ENCODE data around the gene TBCC. TPM values are rescaled to one million over a fixed set of nuclear protein-coding genes. Genes with fewer than 3 reads are reported as not detected.

TBCC gene, protein sequence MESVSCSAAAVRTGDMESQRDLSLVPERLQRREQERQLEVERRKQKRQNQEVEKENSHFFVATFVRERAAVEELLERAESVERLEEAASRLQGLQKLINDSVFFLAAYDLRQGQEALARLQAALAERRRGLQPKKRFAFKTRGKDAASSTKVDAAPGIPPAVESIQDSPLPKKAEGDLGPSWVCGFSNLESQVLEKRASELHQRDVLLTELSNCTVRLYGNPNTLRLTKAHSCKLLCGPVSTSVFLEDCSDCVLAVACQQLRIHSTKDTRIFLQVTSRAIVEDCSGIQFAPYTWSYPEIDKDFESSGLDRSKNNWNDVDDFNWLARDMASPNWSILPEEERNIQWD
- total RNA-seq: 32.3 and 47.2 TPM in 2 replicates

DNA sequence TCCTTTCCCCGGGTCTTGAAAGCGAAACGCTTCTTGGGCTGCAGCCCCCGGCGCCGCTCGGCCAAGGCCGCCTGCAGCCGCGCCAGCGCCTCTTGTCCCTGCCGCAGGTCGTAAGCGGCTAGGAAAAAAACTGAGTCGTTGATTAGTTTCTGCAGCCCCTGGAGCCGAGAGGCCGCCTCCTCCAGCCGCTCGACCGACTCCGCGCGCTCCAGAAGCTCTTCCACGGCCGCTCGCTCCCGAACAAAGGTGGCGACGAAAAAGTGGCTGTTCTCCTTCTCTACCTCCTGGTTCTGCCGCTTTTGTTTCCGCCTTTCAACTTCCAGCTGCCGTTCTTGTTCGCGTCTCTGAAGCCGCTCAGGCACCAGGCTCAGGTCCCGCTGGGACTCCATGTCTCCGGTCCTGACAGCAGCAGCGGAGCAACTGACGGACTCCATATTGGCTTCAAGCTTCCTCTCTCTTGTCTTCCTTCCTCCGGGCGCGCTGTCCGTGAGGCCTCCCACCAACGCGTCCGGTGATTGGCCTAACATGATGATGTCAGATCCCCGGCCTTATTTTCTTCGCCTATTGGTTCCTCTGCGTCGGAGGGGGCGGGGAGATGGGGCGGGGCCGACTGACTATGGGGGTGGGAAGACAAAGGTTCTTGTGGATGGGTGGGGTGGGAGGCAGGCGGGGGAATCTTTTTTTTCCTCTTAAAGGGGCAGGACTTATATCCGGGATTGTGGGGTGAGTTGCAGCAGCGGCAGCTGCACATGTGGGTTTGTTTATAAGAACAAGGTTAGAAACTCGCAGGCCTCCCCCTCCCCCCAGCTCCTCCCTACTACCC, at the start of gene TBCC:
TSS of gene TBCC (minus strand) at position 464 of the 823 bp plus-strand sequence. CDS start at position 434, 30 bp downstream.

GRCh38 chr6:42781796-42782688, 36.1 kb upstream of the TBCC start, which contains the start of gene BICRAL:
TSS of gene BICRAL (plus strand) at chr6:42782052. CDS start at chr6:42822023, 39,971 bp downstream.

GRCh38 chr6:42722497-42722896, 23.4 kb downstream of the TBCC start, which contains the start of gene PRPH2:
TSS of gene PRPH2 (minus strand) at chr6:42722597. CDS start at chr6:42722334, 263 bp downstream.

Other genes with a start within 250 kb of the TBCC start
- gene UBR2, start 182.1 kb downstream of the TBCC start, total RNA-seq: 27.4 and 29.2 TPM in 2 replicates
- gene PRPH2, start 23.5 kb downstream of the TBCC start, total RNA-seq: 1.8 and 2.5 TPM in 2 replicates
- 3.5 and 3.7 TPM in 2 replicates for gene BICRAL, start 35.9 kb upstream of the TBCC start, total RNA-seq
- 86.3 and 91.4 TPM in 2 replicates for gene RPL7L1, start 133.5 kb upstream of the TBCC start, total RNA-seq
- gene PTCRA, start 169.9 kb upstream of the TBCC start, total RNA-seq: not detected in 2 replicates
- gene CNPY3, start 183.4 kb upstream of the TBCC start, total RNA-seq: 21.9 and 33.7 TPM in 2 replicates
- not detected in 2 replicates for gene GNMT, start 214.7 kb upstream of the TBCC start, total RNA-seq
- gene PEX6, start 233.1 kb upstream of the TBCC start, total RNA-seq: 23.5 and 53.9 TPM in 2 replicates
- gene PPP2R5D, start 238.5 kb upstream of the TBCC start, total RNA-seq: 29.6 and 31.5 TPM in 2 replicates